ENCODE measurements around the gene PLA2G4B.
A peak's percentile ranks its signal among the peaks of the same experiment; 100 is the strongest.

PLA2G4B gene

GRCh38 chr15:41872166-41872747 is 33.6 kb downstream of the PLA2G4B start:
- DNase-seq, result no peak

DNA sequence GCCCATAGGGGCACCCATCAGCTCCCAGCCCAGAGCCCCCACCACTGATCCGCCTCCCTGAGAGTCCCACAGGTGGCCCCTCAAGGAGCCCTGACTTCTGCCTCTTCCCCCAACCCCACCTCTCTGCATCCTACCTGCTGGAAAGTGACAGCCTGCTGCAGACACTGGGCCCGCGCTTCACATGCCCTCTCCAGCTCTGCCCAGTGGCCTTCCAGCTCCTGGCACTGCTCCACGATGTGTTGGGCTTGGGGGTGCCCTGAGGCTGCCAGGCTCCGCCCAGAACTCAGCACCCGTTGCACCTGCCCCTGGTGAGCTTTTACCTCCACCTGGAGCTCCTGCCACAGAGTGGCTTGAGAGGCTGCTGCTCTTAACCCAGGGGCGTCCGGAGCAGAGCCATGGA is 35.1 kb downstream of the PLA2G4B start:
- DNase-seq, result no peak

DNA sequence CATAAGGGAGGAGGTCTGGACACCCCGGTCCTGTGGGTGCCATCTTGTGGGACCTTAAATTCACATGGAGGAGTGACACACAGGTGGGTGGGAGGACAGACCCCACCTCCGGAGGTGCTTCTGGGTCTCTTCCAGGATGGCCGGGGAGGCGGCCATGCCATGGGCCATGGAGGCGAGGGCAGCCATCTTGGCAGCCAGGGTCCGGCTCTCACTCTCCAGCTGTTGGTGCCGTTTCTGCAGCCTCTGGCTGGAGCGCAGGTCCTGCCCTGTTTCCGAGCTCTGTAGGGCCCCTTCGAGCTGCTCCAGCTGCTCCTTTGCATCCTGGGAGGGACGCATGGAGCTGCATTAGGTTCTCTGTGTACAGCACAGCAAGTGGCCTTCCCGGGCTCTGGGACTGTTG is 36.1 kb downstream of the PLA2G4B start:
- no peak for DNase-seq

- no peak for DNase-seq
These were observed 37.4 kb downstream of the PLA2G4B start for GRCh38 chr15:41876007-41876406.

DNA sequence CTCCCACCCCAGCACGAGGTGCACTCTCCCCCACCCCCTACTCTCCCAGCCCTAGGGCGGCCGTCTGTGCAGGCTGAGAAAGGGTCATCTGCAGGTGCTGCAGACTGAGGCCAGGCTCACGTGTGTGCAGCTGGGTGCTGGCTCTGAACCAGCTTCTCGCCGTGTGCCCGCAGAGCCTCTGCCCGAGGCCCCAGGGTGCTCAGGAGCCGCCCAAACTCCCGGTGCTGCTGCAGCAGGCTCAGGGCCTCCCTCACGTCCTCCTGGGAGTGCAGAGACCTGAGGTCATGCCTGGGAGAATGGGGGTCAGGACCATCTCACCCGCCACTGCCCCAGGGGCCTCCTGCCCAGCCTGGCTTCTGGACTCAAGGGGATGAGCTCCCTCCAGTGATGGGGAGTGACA is 38.0 kb downstream of the PLA2G4B start:
- DNase-seq, result no peak

DNA sequence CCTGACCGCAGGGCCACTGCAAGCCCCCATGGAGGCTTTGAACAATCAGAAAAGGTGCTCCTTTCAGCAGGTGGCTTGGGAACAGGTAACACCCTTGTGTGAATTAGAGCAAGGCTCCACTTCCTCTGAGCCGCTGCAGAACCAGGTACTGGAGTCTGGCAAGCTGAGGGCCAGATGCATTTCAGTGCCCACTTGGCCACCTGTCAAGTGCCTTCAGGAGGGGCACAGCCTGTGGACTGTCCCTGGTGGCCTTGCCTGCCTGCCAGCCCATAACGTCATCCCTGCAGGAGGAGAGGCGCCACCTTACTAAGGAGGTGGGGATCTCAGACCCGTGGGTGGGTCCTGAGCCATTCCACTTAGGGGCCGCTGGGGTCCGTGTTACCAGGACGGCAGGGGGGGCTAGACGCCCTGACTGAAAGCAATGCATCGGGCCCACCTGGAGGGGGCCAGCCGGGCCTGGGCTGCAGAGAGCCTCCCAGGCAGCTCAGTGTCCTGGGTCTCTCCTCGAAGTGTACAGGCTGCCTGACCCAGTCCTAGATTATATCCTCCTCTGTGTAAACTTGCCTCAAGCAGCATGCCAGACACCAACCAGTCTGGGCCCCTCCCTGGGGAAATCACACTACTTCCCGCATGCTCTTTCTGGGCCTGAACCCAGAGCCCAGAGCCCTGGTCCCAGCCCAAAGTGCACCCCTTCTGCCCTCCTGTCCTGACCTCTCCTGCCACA is 39.1 kb downstream of the PLA2G4B start:
- DNase-seq, result no peak

- no peak for DNase-seq
These were observed 39.7 kb downstream of the PLA2G4B start for GRCh38 chr15:41878355-41878699.

DNA sequence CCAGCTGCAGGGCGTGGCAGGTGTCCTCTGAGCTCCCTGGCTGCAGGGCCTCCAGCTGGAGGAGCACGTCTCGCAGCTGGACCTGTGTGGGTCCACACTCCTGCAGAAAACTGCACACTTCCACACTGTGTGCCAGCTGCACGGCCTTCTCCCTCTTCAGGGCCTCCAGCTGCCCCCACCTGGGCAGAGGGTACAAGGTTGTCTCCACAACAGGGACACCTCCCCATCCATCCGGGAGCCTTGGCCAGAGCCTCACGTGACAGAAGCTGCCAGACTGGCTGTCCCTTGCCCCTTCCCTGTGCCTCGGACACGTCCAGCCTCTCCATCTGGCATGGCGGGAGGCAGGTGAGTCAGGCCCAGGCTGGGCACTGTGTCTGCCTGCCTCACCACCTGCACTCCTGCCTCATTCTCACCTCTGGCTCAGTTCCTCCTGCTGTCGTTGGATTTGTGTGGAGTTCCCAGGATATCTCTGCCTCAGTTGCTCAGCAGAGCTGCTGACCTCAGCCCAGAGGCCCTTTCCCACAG is 40.7 kb downstream of the PLA2G4B start:
- no peak for DNase-seq

DNA sequence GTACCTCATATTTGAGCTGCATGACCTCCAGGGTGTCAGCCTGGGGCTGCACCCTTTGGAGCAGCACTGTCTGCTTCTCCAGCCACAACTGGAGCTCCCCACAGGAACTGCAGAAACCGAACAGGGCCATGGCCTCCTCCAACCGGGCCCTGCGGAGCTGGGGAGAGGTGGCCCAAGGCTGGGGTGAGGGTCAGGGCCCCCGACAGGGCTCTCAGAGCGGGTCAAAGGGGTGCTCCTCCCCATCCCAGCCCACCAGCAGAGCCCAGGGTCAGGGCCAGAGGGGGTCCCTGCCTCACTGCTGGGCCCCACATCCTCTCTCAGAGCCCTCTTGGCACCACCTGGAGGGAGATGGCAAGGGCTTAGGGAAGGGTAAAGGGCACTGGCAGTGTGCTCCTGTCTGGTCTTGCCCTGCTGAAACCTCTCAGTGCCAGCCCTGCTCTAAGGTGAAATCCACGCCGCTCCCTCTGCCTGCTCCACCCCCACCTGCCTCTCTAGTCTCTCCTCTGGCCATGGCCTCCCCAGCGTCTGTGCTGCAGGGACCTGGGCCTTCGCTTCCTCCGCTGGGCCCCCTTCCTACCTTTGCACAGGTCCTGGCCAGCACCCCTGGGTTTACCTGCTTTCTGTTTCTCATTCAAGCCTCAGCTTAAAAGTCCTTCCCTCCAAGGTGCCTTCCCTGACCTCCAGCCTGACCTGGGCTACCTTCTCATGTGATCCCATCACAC is 41.7 kb downstream of the PLA2G4B start:
- no peak for DNase-seq

GRCh38 chr15:41881086-41881485 is 42.4 kb downstream of the PLA2G4B start:
- DNase-seq, result no peak

DNA sequence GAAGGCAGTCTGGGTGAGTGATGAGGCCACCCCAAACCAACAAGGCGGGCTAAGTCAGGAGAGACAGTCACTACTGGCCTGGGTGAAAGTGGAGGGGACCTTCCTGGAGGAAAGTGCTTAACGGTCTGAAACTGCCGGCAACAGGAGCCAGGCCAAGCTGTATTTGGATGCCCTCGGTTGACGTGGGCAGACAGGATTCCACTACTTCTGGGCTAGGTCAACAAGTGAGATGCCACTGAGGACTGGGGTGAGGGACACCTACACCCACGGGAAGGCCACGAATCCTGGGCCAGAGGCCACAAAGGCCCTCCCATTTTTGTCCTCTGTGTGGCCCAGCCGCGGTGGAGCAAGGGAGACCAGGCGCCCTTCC is 42.9 kb downstream of the PLA2G4B start:
- no peak for DNase-seq

GRCh38 chr15:41881920-41882688 is 43.5 kb downstream of the PLA2G4B start:
- no peak for DNase-seq

GRCh38 chr15:41882689-41883483 is 44.2 kb downstream of the PLA2G4B start:
- DNase-seq, result no peak

- no peak for DNase-seq
These were observed 44.8 kb downstream of the PLA2G4B start for GRCh38 chr15:41883484-41883825.

- DNase-seq, result no peak
These were observed 45.8 kb downstream of the PLA2G4B start for GRCh38 chr15:41884458-41884857.

- DNase-seq, result no peak
These were observed 46.7 kb downstream of the PLA2G4B start for GRCh38 chr15:41885321-41885720.

GRCh38 chr15:41885841-41886240 is 47.2 kb downstream of the PLA2G4B start:
- no peak for DNase-seq

GRCh38 chr15:41886741-41887140 is 48.1 kb downstream of the PLA2G4B start:
- DNase-seq, result no peak

- no peak for DNase-seq
These were observed 48.5 kb downstream of the PLA2G4B start for GRCh38 chr15:41887161-41887560.

DNA sequence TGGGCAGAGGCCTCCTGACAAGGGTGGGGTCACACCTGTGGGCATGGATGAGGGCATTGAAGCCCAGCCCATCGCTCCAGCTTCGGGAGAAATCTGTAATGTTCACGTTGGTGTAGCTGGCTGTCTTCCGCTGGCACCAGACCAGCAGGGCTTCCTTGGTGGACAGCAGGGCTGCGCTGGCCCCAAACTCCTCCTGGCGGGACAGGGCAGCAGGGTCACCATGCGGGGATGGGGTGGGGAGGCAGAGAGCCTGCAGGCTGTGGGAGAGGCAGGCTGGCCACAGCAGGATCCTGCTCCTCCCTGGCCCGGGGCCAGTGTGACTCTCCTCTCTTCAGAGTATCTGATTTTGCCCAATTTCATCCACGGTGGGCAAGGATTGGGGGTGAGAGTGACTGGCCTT is 49.2 kb downstream of the PLA2G4B start:
- DNase-seq, result no peak

DNA sequence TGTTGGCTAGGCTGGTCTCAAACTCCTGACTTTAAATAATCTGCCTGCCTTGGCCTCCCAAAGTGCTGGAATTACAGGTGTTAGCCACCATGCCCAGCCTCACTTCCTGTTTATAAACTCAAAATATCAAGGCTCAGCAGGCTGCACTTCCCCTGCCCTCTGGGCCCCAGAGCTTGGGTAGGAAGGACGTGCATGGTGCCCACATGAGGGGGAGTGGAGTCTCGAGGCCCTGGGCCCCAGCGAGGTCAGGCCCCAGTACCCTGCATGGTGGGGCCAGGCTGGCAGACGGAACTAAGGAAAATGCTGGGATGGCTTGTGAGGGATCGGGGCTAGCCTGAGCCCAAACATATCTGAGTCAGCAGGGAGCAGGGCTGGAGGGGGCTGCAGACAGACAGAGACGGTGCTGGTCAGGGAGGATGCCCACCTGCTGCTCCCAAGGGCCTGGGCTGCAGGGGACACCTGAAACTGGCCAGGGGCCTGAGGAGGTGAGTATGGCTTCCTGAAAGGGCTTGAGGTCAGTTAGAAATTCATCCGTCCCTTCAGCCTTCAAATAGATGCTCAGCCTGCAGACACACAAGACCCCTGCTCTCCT is 50.1 kb downstream of the PLA2G4B start:
- peak in 1 of 5 experiments; percentile 72 for DNase-seq

DNA sequence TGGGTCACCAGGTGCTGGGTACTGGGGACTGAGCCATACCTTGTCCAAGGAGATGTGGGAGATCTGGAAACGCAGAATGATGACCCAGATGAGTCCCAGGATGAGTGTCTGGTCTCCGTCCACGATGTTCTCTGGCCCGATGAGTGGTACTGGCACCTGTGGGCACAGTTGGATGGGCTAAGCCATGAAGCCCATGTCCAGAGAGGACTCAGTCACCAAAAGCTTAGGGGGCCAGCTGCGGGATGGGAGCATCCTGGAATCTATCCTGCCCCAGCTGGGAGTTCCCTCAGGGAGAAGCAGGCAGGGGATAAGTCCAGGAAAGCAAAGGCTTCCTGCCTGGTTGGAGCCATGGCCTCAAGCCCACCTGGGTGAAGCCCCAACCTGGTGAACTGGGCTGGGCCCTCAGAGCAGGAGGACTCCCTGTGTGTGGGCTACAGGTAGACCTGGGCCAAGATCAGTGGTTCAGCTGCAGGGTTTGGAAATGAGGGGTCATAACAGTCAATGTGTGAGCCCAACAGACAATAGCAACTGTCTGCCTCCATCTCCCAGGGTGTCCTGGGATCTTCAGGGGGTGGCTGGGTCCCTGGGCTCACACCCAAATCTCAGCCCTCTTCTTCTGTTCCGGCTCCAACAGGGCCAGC is 51.5 kb downstream of the PLA2G4B start:
- DNase-seq, result no peak

All from T-helper 2 cell (primary cell).